NCI-H2081 treated with DMSO at 0.1 percent for 48 hours (cell line): ENCODE results near the gene FLNB.

Experiments
- DNase-seq: peaks from one replicate; lab custom pipeline; 2025; lab: John Stamatoyannopoulos, UW

The FLNB gene

GRCh38 chr3:58106061-58106460 lies 97.8 kb downstream of the FLNB start:
- no peak for DNase-seq

DNA sequence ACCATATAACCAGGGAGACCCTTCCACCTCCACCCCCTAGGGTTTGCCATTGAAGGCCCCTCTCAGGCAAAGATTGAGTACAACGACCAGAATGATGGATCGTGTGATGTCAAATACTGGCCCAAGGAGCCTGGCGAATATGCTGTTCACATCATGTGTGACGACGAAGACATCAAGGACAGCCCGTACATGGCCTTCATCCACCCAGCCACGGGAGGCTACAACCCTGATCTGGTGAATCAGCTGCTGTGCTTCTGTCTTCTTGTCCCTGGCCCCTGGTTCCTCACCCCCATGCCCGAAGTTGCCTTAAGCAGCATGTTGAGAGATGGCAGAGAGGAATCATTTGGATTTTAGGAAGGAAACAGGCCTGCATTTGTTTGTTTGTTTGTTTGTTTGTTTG lies 98.4 kb downstream of the FLNB start:
- no peak for DNase-seq

GRCh38 chr3:58107597-58107996 lies 99.4 kb downstream of the FLNB start:
- no peak for DNase-seq

GRCh38 chr3:58109752-58110151 lies 101.5 kb downstream of the FLNB start:
- DNase-seq = no peak

DNA sequence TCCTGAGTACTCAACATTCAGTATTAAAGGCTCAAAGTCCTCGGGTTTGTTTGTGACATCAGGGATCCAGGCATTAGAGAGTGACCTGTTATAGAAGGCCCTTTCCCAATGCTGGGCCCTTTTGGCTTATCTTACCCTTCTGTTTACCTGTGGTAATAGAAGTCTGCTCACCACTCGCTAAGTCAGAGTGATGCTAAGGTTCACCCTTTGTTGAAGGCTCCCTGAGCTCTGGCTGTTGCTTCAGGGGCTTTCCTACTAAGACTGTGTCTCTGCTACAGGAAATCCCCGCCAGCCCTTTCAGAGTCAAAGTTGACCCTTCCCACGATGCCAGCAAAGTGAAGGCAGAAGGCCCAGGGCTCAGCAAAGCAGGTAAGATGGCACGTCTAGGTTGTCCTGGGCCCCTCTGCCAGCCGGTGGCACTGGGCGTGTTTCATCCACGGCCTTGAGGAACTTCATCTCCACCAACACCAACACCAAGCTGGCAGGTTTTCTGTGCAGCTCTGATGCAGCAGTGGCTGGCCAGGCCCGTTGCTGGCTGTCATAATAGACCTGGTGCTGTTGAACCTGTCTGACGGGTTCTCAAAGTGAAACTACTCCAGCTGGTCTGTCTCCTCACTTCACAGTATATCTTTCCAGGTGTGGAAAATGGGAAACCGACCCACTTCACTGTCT lies 103.4 kb downstream of the FLNB start:
- DNase-seq = no peak

GRCh38 chr3:58112185-58112535 lies 103.9 kb downstream of the FLNB start:
- DNase-seq = no peak

GRCh38 chr3:58115175-58115574 lies 107.0 kb downstream of the FLNB start:
- DNase-seq = no peak

GRCh38 chr3:58116161-58116955 lies 108.1 kb downstream of the FLNB start:
- DNase-seq = no peak

DNA sequence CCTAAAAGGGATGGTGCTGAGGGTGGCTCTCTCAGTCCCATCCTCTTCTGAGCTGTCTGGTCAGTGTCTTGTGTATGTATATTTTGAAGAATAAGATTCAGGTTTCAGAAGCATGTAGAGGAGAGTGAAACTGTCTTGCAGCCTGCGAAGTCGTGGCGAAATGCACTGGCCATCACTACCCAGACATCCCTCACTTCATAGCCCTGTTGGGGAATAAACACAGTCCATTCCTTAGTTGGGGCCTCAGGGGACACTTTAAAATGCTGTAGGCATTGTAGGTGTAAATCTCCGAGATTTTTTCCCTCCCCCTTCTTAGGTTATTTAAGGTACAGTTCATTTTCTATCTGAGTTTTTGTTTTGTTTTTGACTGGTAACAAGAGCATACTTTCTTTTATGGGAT lies 108.8 kb downstream of the FLNB start:
- DNase-seq = no peak

DNA sequence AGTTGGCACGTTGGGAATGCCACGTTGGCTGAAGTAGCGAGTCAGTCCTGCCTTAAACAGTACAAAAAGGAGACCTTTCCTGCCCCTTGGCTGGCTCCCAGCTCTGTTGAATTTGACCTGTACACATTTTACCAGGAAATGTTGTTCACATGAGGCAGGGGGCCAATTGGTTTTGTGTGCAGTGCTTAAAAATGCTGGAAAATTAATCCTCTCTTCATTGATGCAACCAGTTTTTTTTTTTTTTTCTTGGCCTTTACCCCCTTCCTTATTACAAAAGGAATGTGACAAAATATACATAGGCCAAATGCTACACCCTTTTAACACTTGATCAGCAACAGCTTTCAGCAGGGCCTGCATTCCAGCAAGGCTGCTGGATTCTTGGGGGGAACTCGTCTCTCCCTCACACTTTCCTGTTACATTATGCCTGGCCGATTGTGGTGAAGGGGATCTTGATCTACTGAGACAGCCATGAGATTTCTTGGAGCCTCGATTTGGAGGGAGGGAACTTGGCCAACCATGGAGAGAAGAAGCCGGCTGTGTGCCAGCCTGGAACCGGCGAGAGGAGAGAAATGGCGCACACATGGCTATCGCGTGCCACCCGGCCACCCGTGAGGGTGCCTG lies 109.4 kb downstream of the FLNB start:
- DNase-seq = no peak

- no peak for DNase-seq
Measured at GRCh38 chr3:58119186-58119585, 111.0 kb downstream of the FLNB start.

- no peak for DNase-seq
Measured at GRCh38 chr3:58120075-58120812, 112.0 kb downstream of the FLNB start.

DNA sequence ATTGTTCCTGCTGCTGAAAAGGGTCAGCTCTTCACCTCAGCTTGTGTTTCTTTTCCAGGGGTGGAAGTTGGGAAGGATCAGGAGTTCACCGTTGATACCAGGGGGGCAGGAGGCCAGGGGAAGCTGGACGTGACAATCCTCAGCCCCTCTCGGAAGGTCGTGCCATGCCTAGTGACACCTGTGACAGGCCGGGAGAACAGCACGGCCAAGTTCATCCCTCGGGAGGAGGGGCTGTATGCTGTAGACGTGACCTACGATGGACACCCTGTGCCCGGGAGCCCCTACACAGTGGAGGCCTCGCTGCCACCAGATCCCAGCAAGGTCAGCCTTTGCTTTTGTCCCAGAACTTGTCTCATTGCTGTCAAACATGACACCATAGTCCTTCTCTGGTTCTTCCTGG lies 113.0 kb downstream of the FLNB start:
- no peak for DNase-seq

DNA sequence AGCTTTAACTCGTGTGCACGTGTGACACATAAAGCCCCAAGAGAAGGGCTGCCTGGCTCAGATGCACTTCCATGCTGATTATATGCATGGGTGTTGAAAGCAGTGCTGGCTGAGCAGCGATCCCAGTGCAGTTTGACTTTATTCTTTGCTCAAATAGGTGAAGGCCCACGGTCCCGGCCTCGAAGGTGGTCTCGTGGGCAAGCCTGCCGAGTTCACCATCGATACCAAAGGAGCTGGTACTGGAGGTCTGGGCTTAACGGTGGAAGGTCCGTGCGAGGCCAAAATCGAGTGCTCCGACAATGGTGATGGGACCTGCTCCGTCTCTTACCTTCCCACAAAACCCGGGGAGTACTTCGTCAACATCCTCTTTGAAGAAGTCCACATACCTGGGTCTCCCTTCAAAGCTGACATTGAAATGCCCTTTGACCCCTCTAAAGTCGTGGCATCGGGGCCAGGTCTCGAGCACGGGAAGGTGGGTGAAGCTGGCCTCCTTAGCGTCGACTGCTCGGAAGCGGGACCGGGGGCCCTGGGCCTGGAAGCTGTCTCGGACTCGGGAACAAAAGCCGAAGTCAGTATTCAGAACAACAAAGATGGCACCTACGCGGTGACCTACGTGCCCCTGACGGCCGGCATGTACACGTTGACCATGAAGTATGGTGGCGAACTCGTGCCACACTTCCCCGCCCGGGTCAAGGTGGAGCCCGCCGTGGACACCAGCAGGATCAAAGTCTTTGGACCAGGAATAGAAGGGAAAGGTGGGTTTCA lies 114.9 kb downstream of the FLNB start:
- no peak for DNase-seq

DNA sequence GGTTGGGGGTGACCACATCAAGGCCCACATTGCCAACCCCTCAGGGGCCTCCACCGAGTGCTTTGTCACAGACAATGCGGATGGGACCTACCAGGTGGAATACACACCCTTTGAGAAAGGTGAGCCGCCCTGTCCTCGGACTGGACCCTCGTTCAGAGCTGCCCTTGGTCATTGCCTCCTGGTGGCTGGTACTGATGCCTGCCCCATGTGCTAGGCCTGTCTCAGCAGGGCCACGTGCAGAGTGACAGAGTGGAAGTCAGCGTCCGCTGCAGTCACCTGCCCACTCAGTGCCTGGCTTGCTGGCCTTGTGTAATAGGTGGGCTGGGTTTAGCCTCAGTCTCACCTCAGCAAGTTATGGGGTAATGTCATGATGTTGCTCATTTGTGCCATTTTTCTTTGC lies 116.2 kb downstream of the FLNB start:
- no peak for DNase-seq

DNA sequence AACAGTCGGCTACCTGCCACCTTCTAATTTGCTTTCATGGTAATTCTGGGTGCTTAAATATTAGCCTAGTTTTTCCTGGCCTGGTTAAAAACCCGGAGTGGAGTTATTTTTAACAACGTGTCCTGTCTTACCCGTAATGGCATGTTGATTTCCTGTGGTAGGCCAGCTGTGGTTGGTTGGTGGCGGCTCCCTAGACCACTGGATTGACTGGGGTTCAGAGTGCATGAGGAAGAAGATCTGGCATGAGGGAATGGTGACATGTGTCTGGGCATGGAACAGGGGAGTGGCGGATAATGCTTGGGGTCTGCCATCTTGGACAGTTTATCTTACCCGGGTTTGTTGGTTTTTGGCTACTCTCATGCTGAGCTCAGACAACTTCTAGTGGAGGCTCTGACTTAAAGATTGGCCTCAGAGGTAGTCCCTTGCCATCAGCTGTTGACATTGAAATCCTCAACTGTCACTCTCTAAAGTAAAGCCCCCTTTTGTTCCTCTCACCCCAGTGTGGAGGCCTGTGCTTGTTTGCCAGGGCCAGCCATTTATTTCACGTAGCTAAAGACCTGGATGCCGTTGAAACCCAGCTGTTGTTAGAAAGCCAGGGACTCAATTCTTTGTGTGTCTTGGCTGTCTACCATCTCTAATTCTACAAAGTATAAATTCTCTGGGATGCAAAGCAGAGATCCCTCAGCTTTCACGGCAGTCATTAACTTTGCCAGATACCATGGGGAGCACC lies 121.0 kb downstream of the FLNB start:
- DNase-seq = no peak

- DNase-seq = no peak
Measured at GRCh38 chr3:58130591-58130990, 122.4 kb downstream of the FLNB start.

- DNase-seq = no peak
Measured at GRCh38 chr3:58131101-58131825, 123.0 kb downstream of the FLNB start.

GRCh38 chr3:58132850-58133249 lies 124.6 kb downstream of the FLNB start:
- DNase-seq = no peak

DNA sequence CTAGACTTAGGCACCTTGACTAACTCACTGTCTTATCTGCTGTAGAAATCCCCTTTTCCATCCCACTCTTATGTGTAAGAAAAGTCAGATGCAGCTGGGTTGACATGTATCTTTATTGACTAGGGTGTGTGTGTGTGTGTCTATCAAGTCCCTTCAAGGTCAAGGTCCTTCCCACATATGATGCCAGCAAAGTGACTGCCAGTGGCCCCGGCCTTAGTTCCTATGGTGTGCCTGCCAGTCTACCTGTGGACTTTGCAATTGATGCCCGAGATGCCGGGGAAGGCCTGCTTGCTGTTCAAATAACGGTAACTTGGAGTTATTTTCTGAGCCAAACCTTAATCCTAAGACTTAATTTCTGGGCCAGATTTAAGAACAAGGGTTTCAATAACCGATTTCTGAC lies 126.2 kb downstream of the FLNB start:
- DNase-seq = no peak
